ENCODE results near the gene WDR27.

WDR27 gene

GRCh38 chr6:169639653-169640278 lies 62.1 kb downstream of the WDR27 start:
- H3K27ac ChIP-seq: no peak overlapping the region
- peak; percentile 40 for TF ChIP-seq CTCF (conservative IDR thresholded peaks at IDR 0.05)

- no peak overlapping the region for H3K27ac ChIP-seq
- no peak for TF ChIP-seq CTCF (conservative IDR thresholded peaks at IDR 0.05)
These were observed 62.9 kb downstream of the WDR27 start for GRCh38 chr6:169638915-169639314.

- H3K27ac ChIP-seq: no peak overlapping the region
- TF ChIP-seq CTCF (conservative IDR thresholded peaks at IDR 0.05): no peak
These were observed 63.4 kb downstream of the WDR27 start for GRCh38 chr6:169638388-169638787.

DNA sequence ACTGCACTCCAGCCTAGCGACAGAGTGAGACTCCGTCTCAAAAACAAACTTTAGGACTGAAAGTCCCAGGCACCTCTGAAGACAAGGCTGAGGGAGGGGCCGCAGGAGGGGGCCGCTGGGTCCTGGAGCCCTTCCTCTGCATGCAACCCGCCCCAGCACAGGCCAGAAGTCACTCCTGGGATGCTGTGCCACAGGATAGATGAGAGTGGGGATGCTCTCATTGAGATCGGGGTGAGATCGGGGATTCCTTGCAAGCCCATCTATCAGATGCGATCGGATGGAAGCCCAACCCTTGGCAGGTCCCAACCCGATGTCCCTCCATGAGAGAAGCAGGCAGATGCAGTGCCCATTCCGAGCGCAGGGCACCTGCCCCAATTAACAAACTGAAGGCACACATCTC lies 66.5 kb downstream of the WDR27 start:
- no peak for TF ChIP-seq CTCF (conservative IDR thresholded peaks at IDR 0.05)
- no peak overlapping the region for H3K27ac ChIP-seq

GRCh38 chr6:169632841-169633240 lies 69.0 kb downstream of the WDR27 start:
- TF ChIP-seq CTCF (conservative IDR thresholded peaks at IDR 0.05): no peak
- H3K27ac ChIP-seq: no peak overlapping the region

DNA sequence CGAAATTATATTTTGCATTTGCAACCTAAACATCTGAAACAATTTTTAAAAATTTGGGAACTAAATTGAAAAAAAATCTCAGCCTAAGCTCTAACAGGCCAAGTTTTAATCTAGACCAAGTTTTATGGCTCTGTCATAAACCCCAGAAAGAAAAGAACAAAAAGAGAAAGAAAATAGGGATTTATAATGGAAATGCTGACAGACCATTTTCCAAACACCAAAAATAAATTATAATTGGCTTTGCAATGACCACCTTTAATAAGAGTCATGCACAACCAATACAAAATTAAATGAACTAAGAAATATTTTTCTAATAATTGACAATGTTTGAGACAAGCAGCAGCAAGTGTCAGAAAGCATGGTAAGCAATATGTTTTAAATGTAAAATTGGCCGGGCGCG lies 72.6 kb downstream of the WDR27 start:
- TF ChIP-seq CTCF (conservative IDR thresholded peaks at IDR 0.05): no peak
- no peak overlapping the region for H3K27ac ChIP-seq

DNA sequence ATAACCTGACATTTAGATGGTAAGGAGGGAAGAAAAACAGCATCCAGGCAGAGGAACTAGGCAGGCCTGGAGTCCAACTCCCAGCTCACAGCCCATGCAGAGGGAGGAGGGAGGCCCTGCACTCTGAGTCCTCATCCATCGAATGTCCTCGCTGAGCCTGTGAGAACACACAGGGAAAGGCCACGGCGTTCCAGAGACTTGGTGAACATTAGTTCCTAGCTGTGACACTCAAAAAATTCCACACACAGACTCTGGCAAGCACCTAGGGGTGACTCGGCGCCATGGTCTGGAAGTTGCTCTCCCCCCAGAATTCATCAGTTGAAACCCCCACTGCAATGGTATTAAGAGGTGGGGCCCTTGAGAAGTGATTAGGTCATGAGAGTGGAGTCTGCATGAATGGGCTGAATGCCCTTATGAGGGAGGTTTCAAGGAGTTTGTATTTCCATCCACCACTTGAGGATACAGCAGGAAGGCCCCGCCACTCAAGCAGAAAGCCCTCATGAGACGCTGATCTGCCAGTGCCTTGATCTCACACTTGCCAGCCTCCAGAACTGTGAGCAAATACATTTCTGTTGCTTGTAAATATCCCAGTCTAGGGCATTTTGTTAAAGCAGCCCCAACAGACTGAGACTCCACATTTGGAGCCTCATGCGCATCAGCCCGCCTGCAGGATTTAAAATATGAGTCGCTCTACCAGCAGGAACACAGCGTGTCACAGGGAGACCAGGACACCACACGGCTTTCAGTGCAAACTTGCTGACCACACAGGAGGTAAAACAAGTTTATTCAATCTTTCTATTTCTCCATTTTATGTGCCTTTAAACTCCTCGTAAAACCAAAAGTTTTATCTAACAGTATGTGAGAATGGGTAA lies 73.9 kb downstream of the WDR27 start:
- TF ChIP-seq CTCF (conservative IDR thresholded peaks at IDR 0.05): no peak
- peak overlapping the region; percentile 27 for H3K27ac ChIP-seq
